Keratinocyte (primary cell): Measurements from ENCODE around the gene CCDC92B. TPM values are rescaled to one million over a fixed set of nuclear protein-coding genes. Genes with fewer than 3 reads are reported as not detected.

Source experiments
- DNase-seq: peaks from one replicate; pipeline ENCODE4 v3.0.0-alpha.2; 2011; ENCODE audit warnings: low read depth, missing footprints, low spot score
- FAIRE-seq: peaks from 2 replicates; lab custom pipeline; 2011; peaks lifted over from hg19 to GRCh38; lab: Jason Lieb, UNC
- H2AFZ ChIP-seq: 2 replicates; pipeline ENCODE4 v1.6.0; 2012; ENCODE audit warnings: low read length, control low read depth, inconsistent platforms; ENCODE audit not compliant: control insufficient read depth
- H3K27ac ChIP-seq: 2 replicates; pipeline ENCODE4 v1.5.1; 2011; ENCODE audit warnings: low read length; ENCODE audit not compliant: control insufficient read depth, insufficient read depth
- H3K27me3 ChIP-seq: 3 replicates; pipeline ENCODE4 v1.6.0; 2011; ENCODE audit warnings: low read length; ENCODE audit not compliant: control insufficient read depth, insufficient read depth; ENCODE audit errors: extremely low read depth
- H3K36me3 ChIP-seq, 2 experiments: 2 replicates in 1 of 2; 3 replicates in 1 of 2; pipeline ENCODE4 v1.5.1; 2011; ENCODE audit warnings: low read length in 2 of 2, mild to moderate bottlenecking in 1 of 2; ENCODE audit not compliant: control insufficient read depth in 2 of 2, insufficient read depth in 2 of 2; ENCODE audit errors: extremely low read depth in 1 of 2
- H3K4me1 ChIP-seq: 3 replicates; pipeline ENCODE4 v1.5.1; 2011; ENCODE audit warnings: low read length; ENCODE audit not compliant: control insufficient read depth, insufficient read depth; ENCODE audit errors: extremely low read depth
- H3K4me2 ChIP-seq: 3 replicates; pipeline ENCODE4 v1.6.0; 2011; ENCODE audit warnings: low read depth, low read length; ENCODE audit not compliant: control insufficient read depth, insufficient read depth; ENCODE audit errors: extremely low read depth
- H3K4me3 ChIP-seq, 3 experiments: fragments of 200-600 bp in 1 of 3; sonication (generic) in 1 of 3; 2 replicates in 2 of 3; 3 replicates in 1 of 3; pipeline ENCODE4 v1.5.1; 2011 to 2016; ENCODE audit warnings: low read length in 3 of 3, mild to moderate bottlenecking in 3 of 3, control low read depth in 2 of 3, inconsistent platforms in 1 of 3, low read depth in 1 of 3, mixed read lengths in 1 of 3, mixed run types in 1 of 3, moderate library complexity in 1 of 3; ENCODE audit not compliant: control insufficient read depth in 2 of 3, insufficient read depth in 2 of 3; ENCODE audit errors: extremely low read depth in 1 of 3
- H3K79me2 ChIP-seq: 2 replicates; pipeline ENCODE4 v1.6.0; 2012; ENCODE audit warnings: low read length; ENCODE audit not compliant: control insufficient read depth, insufficient read depth
- H3K9ac ChIP-seq: 3 replicates; pipeline ENCODE4 v1.6.0; 2011; ENCODE audit warnings: low read length; ENCODE audit not compliant: control insufficient read depth, insufficient read depth; ENCODE audit errors: extremely low read depth
- H3K9me1 ChIP-seq: 3 replicates; pipeline ENCODE4 v1.6.0; 2011; ENCODE audit warnings: low read length; ENCODE audit not compliant: control insufficient read depth, insufficient read depth; ENCODE audit errors: extremely low read depth
- H3K9me3 ChIP-seq: 2 replicates; pipeline ENCODE4 v1.5.1; 2012; ENCODE audit warnings: low read depth, low read length; ENCODE audit not compliant: control insufficient read depth
- H4K20me1 ChIP-seq: 3 replicates; pipeline ENCODE4 v1.6.0; 2011; ENCODE audit warnings: low read length; ENCODE audit not compliant: control insufficient read depth, insufficient read depth; ENCODE audit errors: extremely low read depth
- EZH2 ChIP-seq: IDR thresholded peaks from one replicate; pipeline ENCODE4 v1.6.1; 2012; ENCODE audit warnings: inconsistent platforms, mild to moderate bottlenecking, low read length, moderate library complexity
- dilution Hi-C: fragments of 300-500 bp; cut with MboI; formaldehyde crosslinking; loops from one replicate; pipeline ENCODE4 v1.7.0; 2020; ENCODE audit warnings: low sequenced_read_pairs; ENCODE audit not compliant: extremely low pct_ligation_motif_present
- polyA plus RNA-seq, 5 experiments: library from polyadenylated mRNA; depleted of rRNA in 3 of 5; stranded (reverse) in 3 of 5; stranded (forward) in 1 of 5; unstranded in 1 of 5; fragments of >200 nt; gene quantifications; 1 replicate in 1 of 5; 2 replicates in 3 of 5; 3 replicates in 1 of 5; pipeline versions ENCODE4 v1.2.1 to v1.2.3, GENCODE V29; 2011 to 2012; ENCODE audit warnings: missing spikeins in 2 of 5, low read depth in 1 of 5, low replicate concordance in 1 of 5
- TF ChIP-seq, protein P1 (sequence below), 3 experiments: IDR thresholded peaks in 1 of 3; conservative IDR thresholded peaks in 1 of 3; optimal IDR thresholded peaks in 1 of 3; 2 replicates in 2 of 3; 3 replicates in 1 of 3; pipeline versions ENCODE3 to v1.5.1; 2011; ENCODE audit warnings: low read length in 3 of 3, mild to moderate bottlenecking in 3 of 3, moderate library complexity in 2 of 3, control low read depth in 1 of 3, inconsistent platforms in 1 of 3; ENCODE audit not compliant: insufficient read depth in 2 of 3; ENCODE audit errors: extremely low read depth in 1 of 3

Gene CCDC92B
- polyA plus RNA-seq, 1 donor (not counting 4 experiments of a cell fraction or from before 2014, with no cell fraction given), result not detected

DNA sequence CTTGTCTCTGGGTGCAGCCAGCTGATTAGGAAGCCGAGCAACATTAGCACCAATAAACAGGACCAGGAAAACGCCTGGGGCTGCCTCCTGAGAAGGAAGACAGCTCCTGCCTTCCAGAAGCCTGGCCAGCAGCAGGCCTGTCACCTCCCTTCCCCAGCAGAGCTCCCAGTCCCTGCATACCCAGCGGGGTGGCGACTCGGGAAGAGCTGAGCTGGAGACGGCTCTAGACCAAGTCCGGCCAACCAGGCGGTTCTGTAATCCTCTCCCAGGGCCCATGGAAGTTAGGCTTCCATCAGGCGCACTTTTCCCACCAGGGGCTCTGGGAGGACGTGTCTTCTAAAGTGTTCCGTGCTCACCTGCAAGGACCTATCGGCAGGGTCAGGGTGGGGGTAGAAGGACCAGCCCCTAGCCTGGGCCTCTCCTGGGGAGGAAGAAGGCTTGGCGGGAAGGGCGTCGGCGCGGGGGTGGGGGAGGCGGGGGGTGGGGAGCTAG, 25.9 kb downstream of the CCDC92B start:
- H3K9me3 ChIP-seq, result no peaks in the 10 kb centered on the region
- no peaks in the 10 kb centered on the region for H3K4me1 ChIP-seq
- no peaks in the 10 kb centered on the region for H4K20me1 ChIP-seq
- H3K36me3 ChIP-seq, result no peaks in the 10 kb centered on the region
- no peaks in the 10 kb centered on the region for H3K9me1 ChIP-seq
- no peaks in the 10 kb centered on the region for H3K79me2 ChIP-seq
- FAIRE-seq, result no peak
- DNase-seq, result no peak
- peaks cover 22% of the 10 kb centered on the region for H3K27me3 ChIP-seq
- no peak overlapping the region for H3K9ac ChIP-seq
- H2AFZ ChIP-seq, result no peak overlapping the region
- H3K4me3 ChIP-seq, result no peak overlapping the region
- TF ChIP-seq, protein P1, sequence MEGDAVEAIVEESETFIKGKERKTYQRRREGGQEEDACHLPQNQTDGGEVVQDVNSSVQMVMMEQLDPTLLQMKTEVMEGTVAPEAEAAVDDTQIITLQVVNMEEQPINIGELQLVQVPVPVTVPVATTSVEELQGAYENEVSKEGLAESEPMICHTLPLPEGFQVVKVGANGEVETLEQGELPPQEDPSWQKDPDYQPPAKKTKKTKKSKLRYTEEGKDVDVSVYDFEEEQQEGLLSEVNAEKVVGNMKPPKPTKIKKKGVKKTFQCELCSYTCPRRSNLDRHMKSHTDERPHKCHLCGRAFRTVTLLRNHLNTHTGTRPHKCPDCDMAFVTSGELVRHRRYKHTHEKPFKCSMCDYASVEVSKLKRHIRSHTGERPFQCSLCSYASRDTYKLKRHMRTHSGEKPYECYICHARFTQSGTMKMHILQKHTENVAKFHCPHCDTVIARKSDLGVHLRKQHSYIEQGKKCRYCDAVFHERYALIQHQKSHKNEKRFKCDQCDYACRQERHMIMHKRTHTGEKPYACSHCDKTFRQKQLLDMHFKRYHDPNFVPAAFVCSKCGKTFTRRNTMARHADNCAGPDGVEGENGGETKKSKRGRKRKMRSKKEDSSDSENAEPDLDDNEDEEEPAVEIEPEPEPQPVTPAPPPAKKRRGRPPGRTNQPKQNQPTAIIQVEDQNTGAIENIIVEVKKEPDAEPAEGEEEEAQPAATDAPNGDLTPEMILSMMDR (optimal IDR thresholded peaks at IDR 0.05 in 1 of 3, IDR thresholded peaks at IDR 0.05 in 1 of 3, conservative IDR thresholded peaks at IDR 0.05 in 1 of 3; ENCODE audit: extremely low read depth in 1 of 3, insufficient read depth in 2 of 3, low read length in 3 of 3), result no peak
- TF ChIP-seq EZH2, result no peak
- H3K4me2 ChIP-seq, result no peak overlapping the region
- dilution Hi-C loops, result no loop called here
- H3K27ac ChIP-seq, result no peak overlapping the region

DNA sequence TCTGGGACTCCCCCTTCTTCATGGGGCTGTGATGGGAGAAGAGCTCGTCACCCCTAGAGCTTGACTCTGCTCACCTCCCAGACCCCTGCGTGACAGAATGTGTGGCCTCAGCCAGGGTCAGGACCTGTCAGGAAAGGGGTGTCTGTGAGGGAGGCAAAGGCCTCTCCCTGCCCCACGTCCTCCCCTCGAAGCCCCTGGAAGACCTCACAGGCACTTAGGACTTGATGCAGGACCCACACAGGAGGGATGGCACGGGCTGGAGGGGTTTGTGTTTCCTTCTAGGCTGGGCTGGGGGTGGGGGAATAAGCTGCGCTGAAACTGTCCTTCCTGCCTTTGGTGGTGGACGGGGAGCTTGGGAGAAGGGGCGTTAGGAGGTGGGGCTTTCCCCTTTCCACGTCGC, 26.8 kb downstream of the CCDC92B start:
- H3K4me3 ChIP-seq, result no peak overlapping the region
- no peak overlapping the region for H3K4me2 ChIP-seq
- no peak overlapping the region for H3K27ac ChIP-seq
- H3K9me1 ChIP-seq, result no peaks in the 10 kb centered on the region
- DNase-seq (no peak), FAIRE-seq (no peak)
- no peak for TF ChIP-seq EZH2
- TF ChIP-seq, protein P1 (optimal IDR thresholded peaks at IDR 0.05 in 1 of 3, IDR thresholded peaks at IDR 0.05 in 1 of 3, conservative IDR thresholded peaks at IDR 0.05 in 1 of 3; ENCODE audit: extremely low read depth in 1 of 3, insufficient read depth in 2 of 3, low read length in 3 of 3), result no peak
- no peak overlapping the region for H2AFZ ChIP-seq
- H3K79me2 ChIP-seq, result no peaks in the 10 kb centered on the region
- H3K27me3 ChIP-seq, result peaks cover 22% of the 10 kb centered on the region
- H3K4me1 ChIP-seq, result no peaks in the 10 kb centered on the region
- H3K36me3 ChIP-seq, result no peaks in the 10 kb centered on the region
- H3K9me3 ChIP-seq, result no peaks in the 10 kb centered on the region
- no peak overlapping the region for H3K9ac ChIP-seq
- dilution Hi-C loops, result no loop called here
- H4K20me1 ChIP-seq, result no peaks in the 10 kb centered on the region
